SKM-1 treated with dmso at 0.1 percent for 144 hours (cell line): ENCODE measurements around the gene SETBP1.
A peak's percentile ranks its signal among the peaks of the same experiment; 100 is the strongest.

Source experiments
- DNase-seq: peaks from one replicate; lab custom pipeline; 2025; ENCODE audit not compliant: unreplicated experiment; lab: John Stamatoyannopoulos, UW

The SETBP1 gene

GRCh38 chr18:44680273-44681075, at the start of gene SETBP1:
TSS of gene SETBP1 (plus strand) at chr18:44680888. CDS start at chr18:44701347, 20,459 bp downstream.
- no peak for DNase-seq

- no peak for DNase-seq
These were observed 48.1 kb upstream of the SETBP1 start for GRCh38 chr18:44632469-44633145.

DNA sequence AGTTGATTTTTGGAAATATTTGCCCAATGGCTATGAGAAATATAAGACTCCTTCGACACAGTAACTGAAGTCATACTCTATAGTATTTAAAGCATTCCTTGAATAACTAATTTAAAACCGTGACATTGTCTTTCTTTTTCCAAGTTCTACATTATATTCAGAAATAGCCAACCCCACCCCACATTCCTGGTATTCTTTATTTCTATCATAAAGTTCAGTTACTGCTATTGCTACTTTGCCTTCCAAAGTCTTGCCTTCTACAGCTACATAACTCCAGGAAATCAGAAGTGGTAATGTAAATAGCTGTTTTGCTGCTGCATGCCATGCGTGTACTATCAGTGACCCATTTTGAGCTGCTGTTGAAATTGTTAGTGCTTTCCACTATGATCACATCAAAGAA, 45.1 kb upstream of the SETBP1 start:
- no peak for DNase-seq

GRCh38 chr18:44636241-44636640, 44.4 kb upstream of the SETBP1 start:
- peak; percentile 7 for DNase-seq

DNA sequence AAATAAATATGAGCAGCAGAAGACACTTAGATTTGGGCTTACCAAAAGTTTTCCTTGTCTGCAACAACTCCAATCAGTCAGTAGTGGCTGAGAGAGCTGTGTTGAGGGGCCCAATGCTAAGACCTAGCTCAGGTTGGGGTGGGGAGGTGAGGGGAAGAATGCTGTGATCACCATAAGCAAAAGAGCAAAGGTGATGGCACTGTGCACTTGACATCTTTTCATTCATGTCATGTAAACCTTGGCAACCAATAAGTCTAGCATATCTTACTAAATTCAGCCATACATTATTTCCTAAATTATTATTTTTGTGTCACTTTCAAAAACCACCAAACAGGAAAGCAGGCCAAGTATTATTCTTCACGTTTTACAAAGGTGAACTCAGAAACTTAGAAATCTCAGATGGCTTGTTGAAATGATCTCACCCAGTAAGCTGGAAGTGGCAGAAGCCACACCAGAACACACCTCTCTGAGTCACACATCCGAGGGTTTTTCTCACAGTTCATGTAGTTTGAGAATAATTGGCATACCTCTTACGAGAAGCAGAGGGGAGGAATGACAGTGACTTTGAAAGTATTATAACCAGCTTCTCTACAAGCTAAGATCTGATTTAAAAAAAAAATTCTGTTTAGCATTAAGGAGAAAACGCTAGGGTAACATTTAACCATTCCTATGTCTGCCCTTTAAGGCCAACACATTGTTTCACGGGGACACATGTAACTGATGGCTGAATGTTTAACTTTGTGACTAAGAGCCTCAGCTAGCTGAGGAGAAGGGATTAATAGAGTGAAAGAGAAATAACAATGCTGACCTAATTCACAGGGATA, 43.3 kb upstream of the SETBP1 start:
- DNase-seq: no peak

GRCh38 chr18:44638034-44638540, 42.6 kb upstream of the SETBP1 start:
- DNase-seq: no peak

- DNase-seq: no peak
These were observed 41.9 kb upstream of the SETBP1 start for GRCh38 chr18:44638811-44639210.

DNA sequence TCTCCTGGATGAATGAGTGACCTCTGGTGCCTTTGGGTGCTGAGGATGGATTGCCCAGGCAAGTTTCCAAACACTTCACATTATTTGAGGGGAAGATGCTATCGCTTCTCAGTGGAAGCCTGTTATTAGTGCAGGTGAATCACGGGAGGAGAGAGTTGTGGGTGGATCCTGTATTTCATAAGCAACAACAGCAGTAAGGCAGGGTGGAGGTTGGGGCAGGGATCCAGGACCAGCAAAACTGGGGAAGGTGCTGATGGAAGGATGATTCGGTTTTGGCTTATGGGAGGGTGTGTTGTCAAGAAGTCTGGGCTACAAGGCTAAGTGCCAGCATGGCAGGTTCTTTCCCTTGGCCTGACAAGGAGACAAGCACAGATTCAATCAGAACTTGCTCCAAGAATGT, 37.7 kb upstream of the SETBP1 start:
- DNase-seq: no peak

DNA sequence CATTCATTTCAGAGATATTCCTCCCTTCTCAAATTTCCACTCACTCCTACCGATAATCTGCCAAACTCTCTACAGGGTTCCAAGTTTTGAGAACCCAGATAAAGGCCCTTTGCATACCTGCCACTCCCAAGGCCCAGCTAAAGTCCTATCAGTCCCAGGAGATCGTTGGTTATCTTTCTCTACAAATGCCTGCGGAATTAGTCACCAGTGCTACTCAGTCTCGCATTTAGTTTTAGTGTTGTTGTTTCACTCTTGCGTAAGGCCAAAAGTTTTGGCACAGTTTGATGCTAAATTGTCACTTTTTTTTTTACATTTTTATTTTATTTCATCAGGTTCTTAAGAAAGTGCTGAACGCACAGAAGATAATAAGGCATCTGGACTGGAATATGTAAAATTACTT, 29.2 kb upstream of the SETBP1 start:
- DNase-seq: no peak

- no peak for DNase-seq
These were observed 28.6 kb upstream of the SETBP1 start for GRCh38 chr18:44651918-44652572.

DNA sequence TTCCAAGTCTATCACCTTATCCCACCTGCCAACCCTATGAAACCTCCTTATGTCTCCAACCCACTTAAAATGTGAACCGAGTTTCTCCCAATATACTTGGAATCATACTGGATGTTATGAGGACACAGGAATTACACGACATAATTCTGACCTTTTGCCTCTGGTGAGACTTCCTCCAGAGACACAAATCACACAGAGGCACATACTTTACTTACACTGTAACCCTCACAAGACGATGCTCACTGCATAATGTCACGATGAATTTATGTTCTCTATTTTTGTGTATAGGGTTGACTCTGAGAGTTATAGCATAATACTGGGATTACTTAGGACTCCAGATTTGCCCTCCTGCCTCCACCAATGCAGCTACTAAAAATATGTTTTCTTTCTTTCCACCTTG, 28.0 kb upstream of the SETBP1 start:
- no peak for DNase-seq

GRCh38 chr18:44654573-44654972, 26.1 kb upstream of the SETBP1 start:
- no peak for DNase-seq

DNA sequence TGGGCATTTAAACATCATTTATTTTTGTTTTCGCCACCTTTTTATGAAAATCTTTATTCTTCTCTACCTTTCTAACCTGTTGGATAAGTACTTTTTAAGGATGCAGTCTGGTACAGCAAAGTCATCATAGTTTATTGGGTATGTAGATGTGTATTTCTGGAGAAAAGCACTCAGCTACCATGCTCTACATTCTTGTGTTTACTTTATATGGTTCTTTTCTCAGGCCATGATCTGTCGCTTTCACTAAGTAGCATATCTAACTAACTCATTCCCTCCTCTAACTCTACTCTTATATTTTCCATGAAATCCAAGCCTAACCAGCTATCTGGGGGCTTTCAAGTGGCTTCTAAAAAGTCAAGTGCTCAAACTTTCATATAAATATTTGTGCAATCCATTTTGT, 25.3 kb upstream of the SETBP1 start:
- DNase-seq: no peak

DNA sequence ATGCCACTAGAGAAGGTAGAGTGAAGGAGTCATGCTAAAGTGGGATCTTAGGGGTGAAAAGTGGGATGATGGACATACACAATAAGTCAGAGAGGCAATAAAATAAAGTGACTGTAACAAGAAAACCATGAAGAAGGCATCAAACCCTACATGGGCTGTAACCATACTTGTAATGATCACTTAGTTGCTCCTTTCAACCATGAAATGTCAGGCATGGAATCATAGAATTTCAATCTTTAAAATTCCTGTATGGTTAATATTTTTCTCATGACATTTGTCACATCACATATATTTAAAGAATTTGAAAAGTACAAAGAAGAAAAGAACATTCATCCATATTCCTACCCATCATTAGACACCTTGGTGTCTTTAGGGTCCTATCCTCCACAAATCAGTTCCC, 20.9 kb upstream of the SETBP1 start:
- DNase-seq: no peak

DNA sequence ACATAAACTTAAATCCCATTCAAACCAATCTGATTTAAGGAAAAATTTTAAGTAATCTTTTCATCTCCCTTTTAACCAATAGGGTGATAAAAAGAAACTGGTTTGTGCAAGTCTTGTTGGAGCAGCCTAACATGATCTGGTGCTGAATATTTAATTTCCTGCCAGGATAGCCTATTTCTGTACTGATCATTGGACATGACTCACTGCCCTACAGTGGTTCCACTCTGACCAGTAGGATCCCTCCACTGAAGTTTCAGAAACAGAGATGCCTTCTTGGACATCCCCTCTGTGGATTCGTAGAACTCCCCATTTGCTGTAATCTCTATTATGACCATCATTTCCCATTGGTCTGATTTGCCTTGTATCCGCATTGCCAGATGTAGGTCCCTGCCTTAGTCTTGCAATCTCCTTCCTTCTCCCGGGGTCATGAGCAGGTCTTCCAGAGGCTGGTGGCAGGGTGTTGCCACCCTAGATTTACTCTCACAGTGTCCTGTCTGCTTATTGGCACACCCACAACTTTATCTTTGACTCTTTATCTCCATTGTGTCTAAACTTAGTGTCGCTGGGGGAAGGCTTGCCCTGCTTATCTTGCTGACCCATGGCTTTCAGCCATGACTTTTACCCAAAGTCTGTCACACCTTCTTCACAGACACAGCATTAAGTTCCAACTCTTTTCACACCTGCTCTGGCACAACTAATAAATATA, 12.3 kb upstream of the SETBP1 start:
- DNase-seq: no peak

DNA sequence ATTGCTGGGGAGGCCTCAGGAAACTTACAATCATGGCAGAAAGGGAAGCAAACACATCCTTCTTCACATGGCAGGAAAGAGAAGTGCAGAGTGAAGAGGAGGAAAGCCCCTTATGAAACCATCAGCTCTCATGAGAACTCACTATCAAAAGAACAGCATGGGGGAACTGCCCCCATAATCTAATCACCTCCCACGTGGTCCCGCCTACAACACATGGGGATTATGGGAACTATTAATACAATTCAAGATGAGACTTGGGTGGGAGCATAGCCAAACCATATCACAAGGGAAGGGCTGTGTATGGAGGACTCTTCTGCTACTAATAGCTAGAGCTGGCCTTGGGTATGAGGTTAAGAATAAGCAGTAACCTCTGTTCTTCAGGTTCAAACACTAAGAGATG, 8.8 kb upstream of the SETBP1 start:
- DNase-seq: no peak

- DNase-seq: no peak
These were observed 8.2 kb upstream of the SETBP1 start for GRCh38 chr18:44672506-44672905.

DNA sequence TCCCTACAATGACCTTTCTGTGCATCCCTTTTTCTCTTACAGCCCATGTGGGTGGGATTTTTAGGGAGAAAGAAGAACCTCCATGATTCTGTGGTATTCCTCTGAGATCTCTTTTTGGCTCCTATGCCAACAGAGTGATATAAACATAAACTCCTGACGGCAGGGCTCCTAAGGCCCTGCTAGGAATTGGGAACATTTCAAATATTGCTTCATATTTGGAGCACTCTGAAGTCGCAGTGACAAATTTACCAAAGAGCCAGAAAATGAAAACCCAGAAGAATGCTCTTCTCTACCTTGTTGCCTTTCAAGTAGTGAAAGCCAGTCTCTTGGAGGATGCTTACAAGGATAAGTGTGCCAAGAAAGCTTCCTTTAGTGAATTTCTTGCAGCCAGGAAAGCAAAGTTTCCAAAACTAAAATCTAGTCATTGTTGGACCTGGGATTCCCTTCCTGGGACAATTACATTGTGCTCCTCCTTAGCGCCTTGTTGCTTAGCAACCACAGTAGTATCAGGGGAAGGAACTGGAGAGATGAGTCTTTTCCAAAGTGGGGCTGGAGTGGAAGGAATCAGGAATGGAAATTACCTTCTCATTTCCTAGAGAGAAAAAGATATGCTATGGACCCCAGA, 7.3 kb upstream of the SETBP1 start:
- no peak for DNase-seq

- no peak for DNase-seq
These were observed 2.8 kb upstream of the SETBP1 start for GRCh38 chr18:44677933-44678332.

DNA sequence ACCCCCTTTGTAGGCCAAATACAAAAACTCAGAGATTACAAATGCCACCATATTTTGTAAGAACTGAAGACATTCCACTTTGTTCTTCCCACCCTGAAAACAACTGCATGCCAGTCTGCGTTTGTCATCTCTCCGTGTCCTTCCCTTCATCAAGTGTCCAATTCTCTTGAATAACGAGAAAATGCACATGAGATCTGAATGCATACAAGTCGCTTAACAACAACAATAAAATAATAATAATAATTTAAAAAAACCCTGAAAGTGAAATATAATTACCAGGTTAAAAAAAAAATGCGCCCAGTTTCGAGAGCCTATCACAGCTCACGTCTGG, 2.0 kb upstream of the SETBP1 start:
- DNase-seq: no peak
